ENCODE measurements around the gene PDPR. TPM values are rescaled to one million over a fixed set of nuclear protein-coding genes. Genes with fewer than 3 reads are reported as not detected.

Gene PDPR
- total and polyA plus RNA-seq, 2 of the 4 experiments (the other 2 are of a cell fraction), result 12.2 to 19.4 TPM

- H3K4me3 ChIP-seq (ENCODE audit: insufficient read depth, low read depth, low read length), result no peak overlapping the region
- no peak overlapping the region for H3K4ac ChIP-seq (ENCODE audit: low read depth, low read length)
- in situ Hi-C loops (cut with MboI; ENCODE audit: low sequenced_read_pairs), result no loop called here
- H3K36me3 ChIP-seq (ENCODE audit: control insufficient read depth, insufficient read depth, low read length), result peaks cover 58% of the 10 kb centered on the region
- H3K9ac ChIP-seq (ENCODE audit: low read depth, low read length), result no peak overlapping the region
- CTCF ChIA-PET, result no interaction called here
- no peak overlapping the region for H4K8ac ChIP-seq (ENCODE audit: low read depth in 2 of 2, low read length in 2 of 2)
- H3K79me1 ChIP-seq (ENCODE audit: low read depth in 1 of 2, low read length in 2 of 2), result no peaks in the 10 kb centered on the region
- POLR2A ChIA-PET (ENCODE audit: unreplicated experiment), result no interaction called here
- ATAC-seq (ENCODE audit: low read depth) (no peak), DNase-seq (no peak)
- H4K20me1 ChIP-seq (ENCODE audit: insufficient read depth, low read length), result no peaks in the 10 kb centered on the region
- H2BK5ac ChIP-seq (ENCODE audit: low read depth, low read length, poor library complexity, severe bottlenecking), result no peak overlapping the region
- H3K14ac ChIP-seq (replicated peaks; ENCODE audit: low read depth, low read length), result no peak overlapping the region
- no peak overlapping the region for H3K23ac ChIP-seq (ENCODE audit: low read depth, low read length)
- no peak for TF ChIP-seq CTCF (conservative IDR thresholded peaks at IDR 0.05; ENCODE audit: low read depth, low read length)
- no peak for TF ChIP-seq CHD1 (IDR thresholded peaks at IDR 0.05; ENCODE audit: low read depth, low read length)
- no peak for TF ChIP-seq NFE2L2 (IDR thresholded peaks at IDR 0.05; ENCODE audit: low read depth, low read length)
- no peak for TF ChIP-seq MAZ (IDR thresholded peaks at IDR 0.05; ENCODE audit: borderline replicate concordance, low read depth, low read length)
- TF ChIP-seq CEBPB (IDR thresholded peaks at IDR 0.05; ENCODE audit: low read depth, low read length), result no peak
- TF ChIP-seq SMC3 (IDR thresholded peaks at IDR 0.05; ENCODE audit: low read depth, low read length), result no peak
- no peak for TF ChIP-seq BHLHE40 (IDR thresholded peaks at IDR 0.05; ENCODE audit: low read depth, low read length)
- TF ChIP-seq RAD21 (IDR thresholded peaks at IDR 0.05; ENCODE audit: low read length), result no peak
- TF ChIP-seq MXI1 (IDR thresholded peaks at IDR 0.05; ENCODE audit: borderline replicate concordance, low read depth, low read length), result no peak
- TF ChIP-seq USF2 (IDR thresholded peaks at IDR 0.05; ENCODE audit: low read depth, low read length), result no peak
- no peak for TF ChIP-seq POLR2A (IDR thresholded peaks at IDR 0.05; ENCODE audit: low read depth, low read length)
- TF ChIP-seq RFX5 (IDR thresholded peaks at IDR 0.05; ENCODE audit: low read depth, low read length), result no peak
- TF ChIP-seq MAFK (IDR thresholded peaks at IDR 0.05; ENCODE audit: low read depth, low read length), result no peak
- H4K5ac ChIP-seq (ENCODE audit: low read depth, low read length), result no peak overlapping the region
- H3K18ac ChIP-seq (ENCODE audit: low read depth, low read length), result no peak overlapping the region
- H4K91ac ChIP-seq (ENCODE audit: insufficient read depth, low read depth, low read length), result no peak overlapping the region
- no peaks in the 10 kb centered on the region for H3K9me3 ChIP-seq (ENCODE audit: control insufficient read depth, insufficient read depth, low read length)
- H3K27ac ChIP-seq (ENCODE audit: insufficient read depth, low read length), result no peak overlapping the region
- WGBS, 2 experiments (ENCODE audit: extremely low coverage in 2 of 2, insufficient read length in 1 of 2), result 83% methylated on average over 1 of the region's 2 CpGs; no CpG with 5 or more reads in 1 of the 2 experiments
- no peak overlapping the region for H2AK5ac ChIP-seq (ENCODE audit: low read depth, low read length)
- H3K4me1 ChIP-seq (ENCODE audit: control insufficient read depth, insufficient read depth, low read length), result no peaks in the 10 kb centered on the region
- no TSS peak for BruUV-seq (replicated peaks)
- H2AK9ac ChIP-seq (replicated peaks; ENCODE audit: low read depth, low read length, poor library complexity), result no peak overlapping the region
- peaks cover 8% of the 10 kb centered on the region for H3K9me1 ChIP-seq (ENCODE audit: insufficient read depth, low read length)
- no peak overlapping the region for H3K4me2 ChIP-seq (ENCODE audit: low read depth, low read length)
- intact Hi-C loops (cut with micrococcal nuclease), result no loop called here
- dilution Hi-C loops (cut with HindIII; ENCODE audit: low sequenced_read_pairs, unreplicated experiment), result no loop called here
- H3K27me3 ChIP-seq (ENCODE audit: control insufficient read depth, insufficient read depth, low read length), result no peaks in the 10 kb centered on the region
- no peak overlapping the region for H2BK20ac ChIP-seq (ENCODE audit: low read depth, low read length)
- no peak overlapping the region for H2BK15ac ChIP-seq (ENCODE audit: low read depth, low read length)
- H3K56ac ChIP-seq (ENCODE audit: extremely low read depth, insufficient read depth, low read length), result no peak overlapping the region
- H2AFZ ChIP-seq (replicated peaks; ENCODE audit: low read length, poor library complexity), result no peak overlapping the region
- no peak overlapping the region for H2BK120ac ChIP-seq (ENCODE audit: low read depth, low read length)
These were observed 37.3 kb downstream of the PDPR start for GRCh38 chr16:70151391-70151790.
